Calu3 (cell line): Measurements from ENCODE around the gene NLRC3. TPM values are rescaled to one million over a fixed set of nuclear protein-coding genes. Genes with fewer than 3 reads are reported as not detected.

Experiments
- BruUV-seq: library from RNA; stranded (reverse); fragments of 400-500 nt; replicated peaks from 2 replicates; lab custom pipeline; 2021; lab: Mats Ljungman, UMichigan
- CTCF ChIA-PET: fragments of 300-600 bp; sonication (Branson Sonifier 250); formaldehyde crosslinking; loops from one replicate; lab custom pipeline; 2022; ENCODE audit warnings: antibody characterized with exemption; lab: Charles Lee
- DNase-seq: peaks from one replicate; pipeline ENCODE4 v3.0.0; 2022
- H3K27ac Mint-ChIP-seq: one replicate; pipeline ENCODE4 v1.8.0; 2022; ENCODE audit warnings: mixed read lengths; ENCODE audit not compliant: unreplicated experiment
- H3K27me3 Mint-ChIP-seq: one replicate; pipeline ENCODE4 v1.8.0; 2022; ENCODE audit warnings: mixed read lengths; ENCODE audit not compliant: unreplicated experiment
- H3K36me3 Mint-ChIP-seq: one replicate; pipeline ENCODE4 v1.8.0; 2022; ENCODE audit warnings: mild to moderate bottlenecking, moderate library complexity, mixed read lengths; ENCODE audit not compliant: insufficient read depth, unreplicated experiment
- H3K4me1 Mint-ChIP-seq: one replicate; pipeline ENCODE4 v1.8.0; 2022; ENCODE audit warnings: mild to moderate bottlenecking, low read depth, mixed read lengths; ENCODE audit not compliant: unreplicated experiment
- H3K4me3 Mint-ChIP-seq: one replicate; pipeline ENCODE4 v1.8.0; 2022; ENCODE audit warnings: mild to moderate bottlenecking, low read depth, moderate library complexity, mixed read lengths; ENCODE audit not compliant: unreplicated experiment
- H3K9me3 Mint-ChIP-seq: one replicate; pipeline ENCODE4 v1.8.0; 2022; ENCODE audit warnings: low read depth, mixed read lengths; ENCODE audit not compliant: unreplicated experiment
- intact Hi-C: fragments of 100-400 bp; cut with micrococcal nuclease; formaldehyde crosslinking; loops from one replicate; pipeline ENCODE4 v1.10.0; 2022; ENCODE audit not compliant: unreplicated experiment
- total RNA-seq: library from RNA; stranded (reverse); gene quantifications from 2 replicates; pipeline ENCODE4 v1.2.3, GENCODE V29; 2022
- TF ChIP-seq, protein P1 (sequence below): fragments of 200-600 bp; IDR thresholded peaks from one replicate; pipeline ENCODE4 v1.8.0; 2022; ENCODE audit warnings: antibody characterized with exemption; ENCODE audit not compliant: unreplicated experiment

The NLRC3 gene
- total RNA-seq, 1 experiment from 2014 or later, result 0.42 TPM

DNA sequence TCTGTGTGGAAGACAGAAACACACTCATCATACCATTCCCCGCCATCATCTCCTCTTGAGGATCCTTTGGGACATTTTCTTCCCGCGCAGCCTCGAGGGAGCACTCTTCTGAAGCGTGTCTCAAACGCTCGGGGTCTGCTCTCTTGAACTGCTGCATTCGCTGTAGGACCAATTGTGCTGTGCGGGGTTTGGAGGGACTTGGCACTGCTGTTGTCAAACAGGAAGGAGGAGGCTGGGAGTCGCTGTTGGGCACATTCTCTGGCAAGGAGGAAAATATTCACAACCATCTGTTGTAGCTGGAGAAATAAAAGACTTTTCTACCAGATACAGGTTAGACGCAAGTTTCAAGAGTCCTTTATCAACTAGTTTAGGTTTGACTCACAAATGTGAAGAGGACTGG lies 29.2 kb upstream of the NLRC3 start:
- H3K4me1 Mint-ChIP-seq, result peaks cover 12% of the 10 kb centered on the region
- no TSS peak for BruUV-seq
- TF ChIP-seq, protein P1, sequence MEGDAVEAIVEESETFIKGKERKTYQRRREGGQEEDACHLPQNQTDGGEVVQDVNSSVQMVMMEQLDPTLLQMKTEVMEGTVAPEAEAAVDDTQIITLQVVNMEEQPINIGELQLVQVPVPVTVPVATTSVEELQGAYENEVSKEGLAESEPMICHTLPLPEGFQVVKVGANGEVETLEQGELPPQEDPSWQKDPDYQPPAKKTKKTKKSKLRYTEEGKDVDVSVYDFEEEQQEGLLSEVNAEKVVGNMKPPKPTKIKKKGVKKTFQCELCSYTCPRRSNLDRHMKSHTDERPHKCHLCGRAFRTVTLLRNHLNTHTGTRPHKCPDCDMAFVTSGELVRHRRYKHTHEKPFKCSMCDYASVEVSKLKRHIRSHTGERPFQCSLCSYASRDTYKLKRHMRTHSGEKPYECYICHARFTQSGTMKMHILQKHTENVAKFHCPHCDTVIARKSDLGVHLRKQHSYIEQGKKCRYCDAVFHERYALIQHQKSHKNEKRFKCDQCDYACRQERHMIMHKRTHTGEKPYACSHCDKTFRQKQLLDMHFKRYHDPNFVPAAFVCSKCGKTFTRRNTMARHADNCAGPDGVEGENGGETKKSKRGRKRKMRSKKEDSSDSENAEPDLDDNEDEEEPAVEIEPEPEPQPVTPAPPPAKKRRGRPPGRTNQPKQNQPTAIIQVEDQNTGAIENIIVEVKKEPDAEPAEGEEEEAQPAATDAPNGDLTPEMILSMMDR, result no peak
- intact Hi-C loops, result no loop called here
- no peaks in the 10 kb centered on the region for H3K27me3 Mint-ChIP-seq
- no peak overlapping the region for H3K4me3 Mint-ChIP-seq
- peaks cover 38% of the 10 kb centered on the region for H3K36me3 Mint-ChIP-seq
- H3K9me3 Mint-ChIP-seq, result no peaks in the 10 kb centered on the region
- H3K27ac Mint-ChIP-seq, result no peak overlapping the region
- no peak for DNase-seq
- CTCF ChIA-PET, result no interaction called here

DNA sequence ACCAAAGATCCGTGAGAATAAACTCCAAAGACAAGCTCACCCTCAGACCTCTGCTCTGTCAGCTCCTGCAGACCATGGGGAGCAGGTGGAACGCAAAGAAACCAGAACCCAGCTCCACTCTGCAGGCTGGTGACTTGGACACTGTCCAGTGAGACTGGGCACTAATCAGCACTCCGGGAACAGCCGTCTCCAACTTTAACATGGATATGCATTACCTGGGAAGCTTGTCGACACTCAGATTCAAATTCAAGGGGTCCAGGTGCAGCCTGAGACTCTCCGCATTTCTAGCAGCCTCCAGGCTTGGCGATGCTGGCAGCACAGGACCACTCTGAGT lies 25.1 kb upstream of the NLRC3 start:
- CTCF ChIA-PET, result interaction anchor here (0.5 kb wide), 1 partner anchor 544 kb away, joined by 3 read pairs; no protein-coding TSS in a partner anchor

GRCh38 chr16:3601614-3602319 lies 24.6 kb upstream of the NLRC3 start:
- intact Hi-C loops, result no loop called here
- CTCF ChIA-PET, result interaction anchor here (0.5 kb wide), 1 partner anchor 544 kb away, joined by 3 read pairs; no protein-coding TSS in a partner anchor
- no TSS peak for BruUV-seq

More for the DNA sequence above, 25.1 kb upstream of the NLRC3 start:
- peaks cover 31% of the 10 kb centered on the region for H3K36me3 Mint-ChIP-seq
- no peak for DNase-seq
- H3K27ac Mint-ChIP-seq, result no peak overlapping the region
- H3K27me3 Mint-ChIP-seq, result no peaks in the 10 kb centered on the region
- intact Hi-C loops, result no loop called here
- TF ChIP-seq, protein P1, result no peak
- H3K9me3 Mint-ChIP-seq, result no peaks in the 10 kb centered on the region
- no peak overlapping the region for H3K4me3 Mint-ChIP-seq
- no TSS peak for BruUV-seq
- H3K4me1 Mint-ChIP-seq, result no peaks in the 10 kb centered on the region

GRCh38 chr16:3599922-3600321 lies 22.7 kb upstream of the NLRC3 start:
- TF ChIP-seq, protein P1, result no peak
- H3K4me3 Mint-ChIP-seq, result no peak overlapping the region
- DNase-seq, result no peak
- CTCF ChIA-PET, result no interaction called here
- intact Hi-C loops, result no loop called here
- no peak overlapping the region for H3K27ac Mint-ChIP-seq
- peaks cover 22% of the 10 kb centered on the region for H3K36me3 Mint-ChIP-seq
- no peaks in the 10 kb centered on the region for H3K4me1 Mint-ChIP-seq
- H3K27me3 Mint-ChIP-seq, result no peaks in the 10 kb centered on the region
- H3K9me3 Mint-ChIP-seq, result no peaks in the 10 kb centered on the region
- no TSS peak for BruUV-seq

More at GRCh38 chr16:3601614-3602319, 24.6 kb upstream of the NLRC3 start:
- Mint-ChIP-seq H3K27ac (no peak overlapping the region), H3K4me1 (no peaks in the 10 kb centered on the region), H3K27me3 (no peaks in the 10 kb centered on the region), H3K4me3 (no peak overlapping the region), H3K36me3 (peaks cover 31% of the 10 kb centered on the region), H3K9me3 (no peaks in the 10 kb centered on the region)
- DNase-seq, result no peak
- TF ChIP-seq, protein P1, result no peak
